Psoas muscle (tissue), 8 donors: Measurements from ENCODE around the gene TMIGD1. TPM values are rescaled to one million over a fixed set of nuclear protein-coding genes. Genes with fewer than 3 reads are reported as not detected.
"Not testable (repeated sequence)": the region's sequence is repeated elsewhere in the genome, so short reads cannot be mapped to it uniquely, and the experiment has no call there.

ENCODE experiments used
- ATAC-seq, 4 donors: fragments of 200-7000 bp; cut with Tn5 transposase; one replicate each; pipeline ENCODE4 v1.9.1; 2020; ENCODE audit warnings: moderate library complexity in 3 of 4, mild to moderate bottlenecking in 2 of 4
- DNase-seq, 2 donors: peaks; one replicate each; pipeline ENCODE4 v3.0.0-alpha.2; 2020
- H3K27ac ChIP-seq: fragments of 200-600 bp; one replicate; pipeline ENCODE4 v1.8.0; 2022
- H3K27me3 ChIP-seq, 3 donors: fragments of 200-600 bp in 1 of 3; one replicate each; pipeline versions ENCODE4 v1.6.1 to v1.8.0; 2013 to 2022; ENCODE audit warnings: low read length in 2 of 3, mild to moderate bottlenecking in 2 of 3, moderate library complexity in 1 of 3; ENCODE audit not compliant: insufficient read depth in 3 of 3
- H3K36me3 ChIP-seq, 2 donors: fragments of 200-600 bp in 1 of 2; one replicate each; pipeline versions ENCODE4 v1.6.1 to v1.8.0; 2013 to 2022; ENCODE audit warnings: low read depth in 1 of 2, mild to moderate bottlenecking in 1 of 2, moderate library complexity in 1 of 2; ENCODE audit not compliant: insufficient read depth in 1 of 2
- H3K4me1 ChIP-seq: fragments of 200-600 bp; one replicate; pipeline ENCODE4 v1.8.0; 2022
- H3K4me3 ChIP-seq: fragments of 200-600 bp; one replicate; pipeline ENCODE4 v1.8.0; 2022; ENCODE audit warnings: mild to moderate bottlenecking
- H3K9me3 ChIP-seq: fragments of 200-600 bp; one replicate; pipeline ENCODE4 v1.8.0; 2022
- CTCF ChIP-seq: fragments of 200-600 bp; IDR thresholded peaks from one replicate; pipeline ENCODE4 v1.8.0; 2022; ENCODE audit warnings: antibody characterized with exemption
- WGBS, 3 donors: extraction: QIAGEN DNeasy Blood & Tissue Kit; methylation state at CpG; one replicate each; pipeline versions ENCODE4 v1.1.6 to v1.1.7; 2013; 5-methylcytosine and 5-hydroxymethylcytosine counted together
- intact Hi-C, 2 donors: fragments of 100-400 bp; cut with DNase I; formaldehyde crosslinking; loops; one replicate each; pipeline versions ENCODE4 v1.11.0 to v1.14.2; 2022
- polyA plus RNA-seq, 3 donors: library from polyadenylated mRNA; stranded (reverse); fragments of 200-250 nt; gene quantifications; one replicate each; pipeline ENCODE4 v1.2.3, GENCODE V29; 2013
- total RNA-seq, 4 donors: library from RNA; stranded (reverse); fragmentation: NEBNext Ultra II Directional in 2 of 4; extraction: Animal tissue kit (Norgen Biotek cat#: 25700) in 2 of 4; gene quantifications; one replicate each; pipeline versions ENCODE4 v1.2.1 to v1.2.4, GENCODE V29; 2021 to 2023
- donor health status: healthy with polysubstance abuse.
- donor health status: DM: no; HTN: no; CAD: no; lungs with moderate emphysema.
- donor health status: Bipolar disorder and iron deficiency.
- donor health status: healthy.
- donor health status: DM: yes; HTN: yes; CAD: no.
- donor health status: DM: no; HTN: no; CAD: no.
- donor health status: DM: no; HTN: no; CAD: no.
- donor health status: DM: yes; HTN: yes; CAD: no.

The TMIGD1 gene
- total and polyA plus RNA-seq, 7 donors, result not detected

DNA sequence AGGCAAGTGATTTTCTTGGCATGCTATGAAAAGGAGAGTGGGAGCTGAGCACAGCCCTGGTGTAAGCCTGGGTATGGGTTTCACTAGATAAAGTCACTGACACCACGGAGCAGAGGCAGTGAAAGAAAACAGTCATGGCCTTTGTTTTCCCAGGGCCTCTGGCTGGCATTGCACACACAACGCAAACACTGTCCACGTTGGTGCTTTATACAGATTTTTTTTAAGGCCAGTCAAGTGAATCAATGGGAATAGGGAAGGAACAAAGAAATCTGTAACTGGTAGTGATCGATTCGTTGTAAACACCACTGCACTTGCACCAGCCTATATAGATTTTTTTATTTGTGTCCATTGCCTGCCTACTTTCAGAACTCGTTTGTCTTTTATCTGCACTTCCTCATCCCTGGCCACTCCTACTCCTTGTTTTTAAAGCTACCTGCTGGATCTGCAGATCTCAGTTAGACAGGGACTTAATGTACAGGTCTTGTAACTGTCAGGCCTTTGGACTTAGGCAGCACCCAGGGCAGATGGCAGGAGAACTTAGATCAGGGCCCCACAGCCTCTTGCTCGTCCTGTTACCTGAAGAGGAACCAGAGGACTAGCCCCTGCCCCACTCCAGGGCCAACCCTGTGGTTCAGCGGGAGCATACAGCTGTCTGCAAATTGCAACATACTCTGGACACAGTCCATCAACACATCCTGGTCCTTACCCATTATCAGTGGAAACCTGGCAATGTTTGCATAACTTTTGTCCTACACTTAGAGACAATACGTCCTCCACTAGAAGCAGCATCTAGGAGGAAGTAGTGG, 10.6 kb upstream of the TMIGD1 start:
- WGBS, 3 donors, result 34 to 36% (median 35%) methylated on average over 9 of the region's 9 CpGs
- intact Hi-C loops, result no loop called here
- H3K4me1 ChIP-seq, result no peaks in the 10 kb centered on the region
- H3K27ac ChIP-seq, result no peak overlapping the region
- H3K36me3 ChIP-seq, result no peaks in the 10 kb centered on the region
- H3K4me3 ChIP-seq, result no peak overlapping the region
- H3K9me3 ChIP-seq, result no peaks in the 10 kb centered on the region
- no peak for DNase-seq
- H3K27me3 ChIP-seq, result no peaks in the 10 kb centered on the region
- peak; percentile 42 to 69 (median 62) for ATAC-seq
- TF ChIP-seq CTCF, result no peak

- intact Hi-C loops, result no loop called here
- H3K4me1 ChIP-seq, result no peaks in the 10 kb centered on the region
- no peaks in the 10 kb centered on the region for H3K36me3 ChIP-seq
- no peak for DNase-seq
- H3K27me3 ChIP-seq, result no peaks in the 10 kb centered on the region
- ATAC-seq, result no peak
- WGBS, 3 donors, result 53 to 70% (median 61%) methylated on average over 4 of the region's 4 CpGs
- no peak overlapping the region for H3K4me3 ChIP-seq
- no peaks in the 10 kb centered on the region for H3K9me3 ChIP-seq
- no peak overlapping the region for H3K27ac ChIP-seq
- TF ChIP-seq CTCF, result no peak
Measured at GRCh38 chr17:30343796-30344195, 9.9 kb upstream of the TMIGD1 start.

GRCh38 chr17:30343244-30343643, 9.4 kb upstream of the TMIGD1 start:
- H3K4me1 ChIP-seq, H3K27ac ChIP-seq, H3K9me3 ChIP-seq, intact Hi-C loops, DNase-seq, H3K27me3 ChIP-seq, H3K36me3 ChIP-seq, H3K4me3 ChIP-seq, ATAC-seq: not testable (repeated sequence)
- WGBS, 3 donors, result 90 to 99% (median 94%) methylated on average over 3 of the region's 3 CpGs

GRCh38 chr17:30341703-30342249, 7.9 kb upstream of the TMIGD1 start:
- no peak for DNase-seq
- intact Hi-C loops, result no loop called here
- WGBS, 3 donors, result 80 to 83% (median 82%) methylated on average over 5 of the region's 5 CpGs
- Histone ChIP-seq H3K9me3 (no peaks in the 10 kb centered on the region), H3K27ac (no peak overlapping the region), H3K27me3 (no peaks in the 10 kb centered on the region), H3K4me1 (no peaks in the 10 kb centered on the region), H3K4me3 (no peak overlapping the region), H3K36me3 (no peaks in the 10 kb centered on the region)
- no peak for TF ChIP-seq CTCF
- no peak for ATAC-seq

- no peaks in the 10 kb centered on the region for H3K4me1 ChIP-seq
- no peak for ATAC-seq
Measured at GRCh38 chr17:30340801-30341356, 7.0 kb upstream of the TMIGD1 start.

More at GRCh38 chr17:30340801-30341356, 7.0 kb upstream of the TMIGD1 start:
- Histone ChIP-seq H3K4me3 (no peak overlapping the region), H3K27me3 (no peaks in the 10 kb centered on the region), H3K27ac (no peak overlapping the region), H3K36me3 (no peaks in the 10 kb centered on the region), H3K9me3 (no peaks in the 10 kb centered on the region)
- TF ChIP-seq CTCF, result no peak
- intact Hi-C loops, result no loop called here
- no peak for DNase-seq
- WGBS, 3 donors, result 39 to 57% (median 43%) methylated on average over 6 of the region's 6 CpGs
